Prostate gland (tissue), 2 donors: ENCODE results near the gene ZNF77.
A peak's percentile ranks its signal among the peaks of the same experiment; 100 is the strongest.

Experiments
- CTCF ChIP-seq, 4 experiments: fragments of 200-600 bp in 2 of 4; fragments of 450-650 bp in 2 of 4; sonication (generic) in 2 of 4; IDR thresholded peaks; 1 replicate in 3 of 4; 2 replicates in 1 of 4; pipeline ENCODE4 v1.5.1; 2016 to 2019; ENCODE audit warnings: antibody characterized with exemption in 4 of 4, mild to moderate bottlenecking in 2 of 4, moderate library complexity in 2 of 4
- POLR2A ChIP-seq: fragments of 450-650 bp; IDR thresholded peaks from one replicate; pipeline ENCODE4 v1.6.1; 2016; ENCODE audit warnings: antibody characterized with exemption, mild to moderate bottlenecking
- POLR2AphosphoS5 ChIP-seq: sonication (generic); formaldehyde crosslinking; IDR thresholded peaks from one replicate; pipeline ENCODE4 v1.6.1; 2017; ENCODE audit warnings: antibody characterized with exemption

GRCh38 chr19:2944775-2945574, at the start of gene ZNF77:
- TF ChIP-seq POLR2AphosphoS5, result peak; percentile 90
- peak in 3 of 4 experiments; percentile 15 to 67 (median 55) for TF ChIP-seq CTCF (IDR thresholded peaks at IDR 0.05)
- TF ChIP-seq POLR2A, result peak; percentile 47
